ENCODE measurements around the gene UBE2D4. TPM values are rescaled to one million over a fixed set of nuclear protein-coding genes. Genes with fewer than 3 reads are reported as not detected.

Gene UBE2D4
- total RNA-seq, 6 experiments from 2014 or later = 13.6 to 25.1 (median 17.8) TPM

GRCh38 chr7:43879477-43879876 lies 46.8 kb upstream of the UBE2D4 start:
- intact Hi-C loops (cut with DNase I) = no loop called here
- H3K27me3 ChIP-seq = no peaks in the 10 kb centered on the region
- ATAC-seq (no peak), DNase-seq (no peak)
- H3K27ac ChIP-seq = no peak overlapping the region
- H3K4me3 ChIP-seq = no peak overlapping the region
- 78% methylated on average over 2 of the region's 2 CpGs for WGBS (ENCODE audit: insufficient coverage, low coverage, low lambda C conversion rate, missing lambda C conversion rate)
- H3K36me3 ChIP-seq = peaks cover 12 to 53% (median 33%) of the 10 kb centered on the region in 4 donors
- H3K9me3 ChIP-seq = no peaks in the 10 kb centered on the region
- TF ChIP-seq, protein P1, sequence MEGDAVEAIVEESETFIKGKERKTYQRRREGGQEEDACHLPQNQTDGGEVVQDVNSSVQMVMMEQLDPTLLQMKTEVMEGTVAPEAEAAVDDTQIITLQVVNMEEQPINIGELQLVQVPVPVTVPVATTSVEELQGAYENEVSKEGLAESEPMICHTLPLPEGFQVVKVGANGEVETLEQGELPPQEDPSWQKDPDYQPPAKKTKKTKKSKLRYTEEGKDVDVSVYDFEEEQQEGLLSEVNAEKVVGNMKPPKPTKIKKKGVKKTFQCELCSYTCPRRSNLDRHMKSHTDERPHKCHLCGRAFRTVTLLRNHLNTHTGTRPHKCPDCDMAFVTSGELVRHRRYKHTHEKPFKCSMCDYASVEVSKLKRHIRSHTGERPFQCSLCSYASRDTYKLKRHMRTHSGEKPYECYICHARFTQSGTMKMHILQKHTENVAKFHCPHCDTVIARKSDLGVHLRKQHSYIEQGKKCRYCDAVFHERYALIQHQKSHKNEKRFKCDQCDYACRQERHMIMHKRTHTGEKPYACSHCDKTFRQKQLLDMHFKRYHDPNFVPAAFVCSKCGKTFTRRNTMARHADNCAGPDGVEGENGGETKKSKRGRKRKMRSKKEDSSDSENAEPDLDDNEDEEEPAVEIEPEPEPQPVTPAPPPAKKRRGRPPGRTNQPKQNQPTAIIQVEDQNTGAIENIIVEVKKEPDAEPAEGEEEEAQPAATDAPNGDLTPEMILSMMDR (IDR thresholded peaks at IDR 0.05) = no peak
- no peak for TF ChIP-seq POLR2A (IDR thresholded peaks at IDR 0.05)
- peaks cover 0 to 20% (median 2%) of the 10 kb centered on the region in 4 donors for H3K4me1 ChIP-seq

GRCh38 chr7:43880596-43880995 lies 45.6 kb upstream of the UBE2D4 start:
- ATAC-seq = no peak
- intact Hi-C loops (cut with DNase I) = no loop called here
- Histone ChIP-seq H3K27me3 (no peaks in the 10 kb centered on the region), H3K27ac (no peak overlapping the region), H3K36me3 (peaks cover 12 to 59% (median 35%) of the 10 kb centered on the region in 4 donors), H3K9me3 (no peaks in the 10 kb centered on the region), H3K4me1 (peaks cover 0 to 20% (median 2%) of the 10 kb centered on the region in 4 donors), H3K4me3 (no peak overlapping the region)
- 81% methylated on average over 5 of the region's 5 CpGs for WGBS (ENCODE audit: insufficient coverage, low coverage, low lambda C conversion rate, missing lambda C conversion rate)
- TF ChIP-seq POLR2A (IDR thresholded peaks at IDR 0.05) = no peak
- TF ChIP-seq, protein P1 (IDR thresholded peaks at IDR 0.05) = no peak
- DNase-seq = no peak

DNA sequence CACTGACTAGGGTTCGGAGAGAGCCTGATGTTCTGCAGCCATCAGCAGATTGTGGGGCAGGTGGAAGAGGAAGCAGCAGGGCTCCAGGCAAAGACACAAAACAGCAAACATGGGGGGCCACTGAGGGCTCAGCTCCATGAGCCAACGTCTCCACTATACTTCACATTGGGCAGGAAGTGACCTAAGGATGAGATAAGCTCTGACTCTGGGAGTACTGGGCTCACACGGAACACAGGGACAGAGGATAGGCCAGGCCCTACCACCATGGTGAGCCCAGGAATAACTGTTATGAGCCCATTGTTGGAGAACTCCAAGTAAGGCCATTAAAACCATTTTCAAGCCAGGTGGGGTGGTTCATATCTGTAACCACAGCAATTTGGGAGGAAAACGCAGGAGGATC lies 42.0 kb upstream of the UBE2D4 start:
- DNase-seq = no peak
- WGBS (ENCODE audit: insufficient coverage, low coverage, low lambda C conversion rate, missing lambda C conversion rate) = 93% methylated on average over 2 of the region's 4 CpGs
- Histone ChIP-seq H3K36me3 (peaks cover 0 to 45% (median 13%) of the 10 kb centered on the region in 4 donors), H3K4me1 (peaks cover 0 to 8% (median 2%) of the 10 kb centered on the region in 4 donors), H3K27me3 (no peaks in the 10 kb centered on the region), H3K9me3 (no peaks in the 10 kb centered on the region), H3K27ac (no peak overlapping the region), H3K4me3 (no peak overlapping the region)
- TF ChIP-seq, protein P1 (IDR thresholded peaks at IDR 0.05) = no peak
- TF ChIP-seq POLR2A (IDR thresholded peaks at IDR 0.05) = no peak
- ATAC-seq = no peak
- intact Hi-C loops (cut with DNase I) = no loop called here

DNA sequence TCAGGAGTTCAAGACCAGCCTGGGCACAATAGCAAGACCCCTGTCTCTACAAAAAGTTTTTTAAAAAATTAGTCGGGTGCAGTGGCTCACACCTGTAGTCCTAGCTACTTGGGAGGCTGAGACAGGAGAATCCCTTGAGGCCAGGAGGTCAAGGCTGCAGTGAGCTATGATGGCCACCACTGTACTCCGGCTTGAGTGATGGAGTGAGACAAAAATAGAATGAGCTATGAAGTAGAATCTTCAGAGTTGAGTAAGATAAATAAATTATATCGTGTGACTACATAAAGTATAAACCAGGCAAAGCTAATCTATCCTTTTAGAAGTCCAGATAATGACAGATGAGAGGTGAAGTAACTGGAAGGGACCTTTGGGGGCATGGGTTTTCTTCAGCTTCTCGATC lies 41.6 kb upstream of the UBE2D4 start:
- Histone ChIP-seq H3K27ac (no peak overlapping the region), H3K4me3 (no peak overlapping the region), H3K36me3 (peaks cover 0 to 45% (median 13%) of the 10 kb centered on the region in 4 donors), H3K27me3 (no peaks in the 10 kb centered on the region), H3K9me3 (no peaks in the 10 kb centered on the region), H3K4me1 (peaks cover 0 to 8% (median 2%) of the 10 kb centered on the region in 4 donors)
- WGBS (ENCODE audit: insufficient coverage, low coverage, low lambda C conversion rate, missing lambda C conversion rate) = 95% methylated on average over 3 of the region's 4 CpGs
- ATAC-seq = no peak
- no peak for DNase-seq
- TF ChIP-seq, protein P1 (IDR thresholded peaks at IDR 0.05) = no peak
- no peak for TF ChIP-seq POLR2A (IDR thresholded peaks at IDR 0.05)
- intact Hi-C loops (cut with DNase I) = no loop called here
